Skeletal muscle tissue (tissue), 2 donors: ENCODE results near the gene NAP1L4. TPM values are rescaled to one million over a fixed set of nuclear protein-coding genes. Genes with fewer than 3 reads are reported as not detected.
A peak's percentile ranks its signal among the peaks of the same experiment; 100 is the strongest.

ENCODE experiments used
- small RNA-seq: library from RNA; depleted of rRNA; stranded (forward); fragments of <200 nt; gene quantifications from one replicate; pipeline ENCODE3, GENCODE V24; 2014
- total RNA-seq: library from RNA; depleted of rRNA; stranded (reverse); fragments of >200 nt; gene quantifications from one replicate; pipeline ENCODE4 v1.2.3, GENCODE V29; 2014

NAP1L4 gene
- total RNA-seq, 1 donor from 2014 or later, result 148 TPM

Small RNA genes lying within 50 kb of the gene (small RNA-seq; reads per million reads assigned to genes)
- 9.8 reads per million, percentile 92 among the genes with 10 or more reads in this experiment for gene SNORA54

Other genes starting within 250 kb of the NAP1L4 start
- gene CDKN1C, start 106.6 kb downstream of the NAP1L4 start, total RNA-seq, result 209 TPM
- gene PHLDA2, start 62.9 kb downstream of the NAP1L4 start, total RNA-seq, result not detected
- gene CARS1, start 65.1 kb upstream of the NAP1L4 start, total RNA-seq, result 11.5 TPM
- 19.3 TPM for gene OSBPL5, start 173.0 kb upstream of the NAP1L4 start, total RNA-seq
- gene MRGPRG, start 226.5 kb upstream of the NAP1L4 start, total RNA-seq, result not detected
- not detected for gene MRGPRE, start 240.1 kb upstream of the NAP1L4 start, total RNA-seq